ENCODE data around the gene APOA4. TPM values are rescaled to one million over a fixed set of nuclear protein-coding genes. Genes with fewer than 3 reads are reported as not detected.
A peak's percentile ranks its signal among the peaks of the same experiment; 100 is the strongest.
"Not testable (repeated sequence)": the region's sequence is repeated elsewhere in the genome, so short reads cannot be mapped to it uniquely, and the experiment has no call there.

The APOA4 gene
- total RNA-seq, 1 donor from 2014 or later = not detected

DNA sequence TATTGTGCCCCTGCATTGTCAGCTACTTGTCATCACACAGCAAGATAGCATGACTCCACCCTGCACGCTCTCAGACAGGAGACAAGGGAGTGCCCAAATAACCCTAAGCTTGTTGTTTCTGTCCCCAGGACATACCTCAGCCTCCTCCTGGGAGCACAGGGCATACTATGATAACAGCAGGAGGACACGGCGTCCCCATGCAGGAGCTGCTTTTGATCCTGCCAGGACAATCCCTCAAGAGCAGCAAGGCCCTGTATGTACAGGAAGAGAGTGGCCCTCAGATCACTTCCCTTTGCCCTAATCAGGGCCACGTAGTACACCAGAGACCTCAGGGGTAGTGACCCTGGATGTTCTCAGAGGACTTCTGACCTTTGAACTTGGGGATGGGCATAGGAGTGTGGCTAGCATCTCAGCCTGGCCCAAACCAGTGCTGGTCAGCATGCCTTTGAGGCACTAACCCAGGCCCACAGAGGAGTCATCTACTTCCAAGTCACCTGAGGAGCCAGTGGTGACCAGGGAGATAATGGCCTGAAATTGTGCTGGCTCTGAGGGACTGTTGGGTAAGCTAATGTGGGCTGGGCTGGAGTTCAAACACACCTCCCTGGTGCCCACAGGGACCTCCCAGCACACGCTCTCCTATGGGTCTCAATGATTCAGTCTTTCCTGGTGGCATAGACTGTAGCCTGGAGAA is 9.2 kb downstream of the APOA4 start:
- intact Hi-C loops (cut with DNase I) = no loop called here
- DNase-seq = no peak
- peak; percentile 63 for ATAC-seq (ENCODE audit: poor library complexity)

DNA sequence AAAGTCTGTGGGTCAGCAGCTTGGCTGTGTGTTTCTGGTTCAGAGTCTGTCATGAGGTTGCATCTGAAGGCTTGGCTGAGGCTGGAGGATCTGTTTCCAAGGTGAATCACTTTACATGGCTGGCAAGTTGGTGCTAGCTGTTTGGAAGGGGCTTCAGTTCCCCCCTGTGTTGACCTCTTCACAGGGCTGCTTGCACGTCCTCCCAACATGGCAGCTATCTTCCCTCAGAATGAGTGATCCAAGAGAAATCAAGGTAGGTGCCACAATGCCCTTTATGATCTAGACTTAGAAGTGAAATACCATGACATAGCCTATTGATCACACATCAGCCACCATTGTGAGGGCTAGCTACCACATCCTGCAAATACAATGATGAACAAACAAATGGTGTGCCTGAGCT is 9.9 kb downstream of the APOA4 start:
- no peak for DNase-seq
- ATAC-seq (ENCODE audit: poor library complexity) = no peak
- intact Hi-C loops (cut with DNase I) = no loop called here

GRCh38 chr11:116812109-116812508 is 11.0 kb downstream of the APOA4 start:
- ATAC-seq (ENCODE audit: poor library complexity) = no peak
- intact Hi-C loops (cut with DNase I) = no loop called here
- no peak for DNase-seq

DNA sequence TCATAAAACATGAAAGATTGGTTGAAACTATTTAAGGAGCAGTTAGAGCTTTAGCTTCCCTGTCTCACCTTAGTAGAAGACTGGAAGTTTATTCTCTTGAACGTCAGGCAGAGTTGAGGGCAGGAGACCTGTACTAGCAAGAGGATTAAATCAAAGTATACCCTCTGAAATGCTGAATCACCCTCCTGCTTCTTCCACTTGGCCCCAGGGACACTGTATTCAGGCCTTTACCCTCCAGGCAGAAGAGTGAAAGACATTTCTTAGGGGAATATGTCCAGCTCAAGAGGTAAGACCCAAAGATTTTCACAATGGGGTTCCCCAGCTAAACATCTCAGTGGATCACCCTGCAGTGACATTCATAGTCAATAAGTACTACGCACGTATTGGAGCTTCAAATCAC is 11.9 kb downstream of the APOA4 start:
- DNase-seq (no peak), ATAC-seq (ENCODE audit: poor library complexity) (no peak)
- intact Hi-C loops (cut with DNase I) = no loop called here

DNA sequence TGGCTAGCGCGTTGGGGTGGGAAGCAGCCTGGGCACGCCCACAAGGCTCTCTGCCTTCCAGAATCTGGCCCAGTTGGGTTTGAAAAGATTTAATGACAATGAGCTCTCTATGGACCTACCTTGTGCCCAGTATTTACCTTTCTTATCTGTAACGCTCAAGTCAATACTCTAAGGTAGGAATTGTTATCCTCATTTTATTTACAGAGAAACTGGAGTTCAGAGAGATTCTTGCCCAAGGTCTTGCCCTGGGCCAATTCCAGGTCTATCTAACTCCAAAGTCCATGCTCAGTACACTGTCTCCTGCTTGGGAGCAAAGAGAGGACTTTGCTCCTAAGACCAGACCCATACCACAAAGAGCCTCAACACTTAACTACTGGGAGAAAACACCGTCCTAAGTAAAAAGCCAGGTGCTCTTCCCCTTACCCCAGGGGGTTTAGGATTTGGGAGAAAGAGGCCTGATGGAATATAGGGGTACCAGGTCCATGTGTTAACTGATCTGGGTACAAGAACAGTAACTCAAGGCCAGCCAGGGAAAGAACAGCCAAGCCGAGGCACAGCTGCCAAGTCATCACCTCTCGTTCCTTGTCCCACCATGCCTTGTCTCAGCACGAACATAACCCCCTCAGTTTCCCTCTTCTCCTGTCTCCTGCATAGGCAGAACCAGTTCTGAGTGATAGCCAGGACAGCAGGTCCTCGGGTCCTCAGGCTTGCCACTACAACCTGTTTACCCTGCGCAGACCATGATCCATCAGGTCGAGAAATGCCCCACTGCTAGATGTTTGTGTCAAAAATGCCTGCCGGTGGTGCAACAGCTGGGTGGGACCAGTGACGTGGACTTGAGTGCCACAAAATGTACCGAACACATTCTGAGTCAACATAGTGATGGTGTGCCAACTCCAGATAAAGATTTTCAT is 14.6 kb downstream of the APOA4 start:
- DNase-seq (no peak), ATAC-seq (ENCODE audit: poor library complexity) (no peak)
- intact Hi-C loops (cut with DNase I) = no loop called here

DNA sequence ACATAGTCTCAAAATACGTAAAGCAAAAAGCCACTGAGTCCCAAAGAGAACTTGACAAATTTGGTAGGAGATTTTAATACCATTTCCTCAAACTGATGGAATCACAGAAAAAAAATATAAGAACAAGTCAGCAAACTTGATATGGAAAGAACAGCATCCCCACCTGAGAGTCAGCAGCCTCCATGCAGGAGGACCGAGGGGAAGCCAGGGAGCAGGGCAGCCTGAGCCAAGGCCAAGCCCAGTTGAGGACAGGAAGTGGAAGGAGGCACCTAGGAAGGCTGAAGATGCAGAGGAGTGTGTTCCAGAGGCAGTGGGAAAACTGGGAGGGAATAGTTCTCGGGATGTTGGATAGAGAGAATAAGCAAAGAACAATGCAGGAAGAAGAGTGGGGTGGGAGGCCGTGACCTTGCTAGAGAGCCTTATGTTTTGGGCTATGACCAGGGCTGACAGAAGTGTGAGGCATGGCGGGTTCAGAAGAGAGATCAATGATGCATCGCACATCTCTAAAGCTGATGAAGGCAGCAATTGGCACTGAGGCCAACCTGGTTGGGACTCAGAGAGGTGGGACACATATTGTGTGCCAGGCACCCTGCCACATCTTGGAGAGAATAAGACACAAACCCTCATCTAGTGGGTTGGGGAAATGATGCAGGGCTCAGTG is 15.4 kb downstream of the APOA4 start:
- no peak for DNase-seq
- no peak for ATAC-seq (ENCODE audit: poor library complexity)
- intact Hi-C loops (cut with DNase I) = no loop called here

GRCh38 chr11:116804001-116804400 is 19.1 kb downstream of the APOA4 start:
- DNase-seq (no peak), ATAC-seq (ENCODE audit: poor library complexity) (no peak)
- intact Hi-C loops (cut with DNase I) = no loop called here

GRCh38 chr11:116801662-116802061 is 21.4 kb downstream of the APOA4 start:
- ATAC-seq (ENCODE audit: poor library complexity); intact Hi-C loops (cut with DNase I); DNase-seq: not testable (repeated sequence)

- DNase-seq (no peak), ATAC-seq (ENCODE audit: poor library complexity) (no peak)
- intact Hi-C loops (cut with DNase I) = no loop called here
Observed at GRCh38 chr11:116800610-116801009, 22.5 kb downstream of the APOA4 start.

DNA sequence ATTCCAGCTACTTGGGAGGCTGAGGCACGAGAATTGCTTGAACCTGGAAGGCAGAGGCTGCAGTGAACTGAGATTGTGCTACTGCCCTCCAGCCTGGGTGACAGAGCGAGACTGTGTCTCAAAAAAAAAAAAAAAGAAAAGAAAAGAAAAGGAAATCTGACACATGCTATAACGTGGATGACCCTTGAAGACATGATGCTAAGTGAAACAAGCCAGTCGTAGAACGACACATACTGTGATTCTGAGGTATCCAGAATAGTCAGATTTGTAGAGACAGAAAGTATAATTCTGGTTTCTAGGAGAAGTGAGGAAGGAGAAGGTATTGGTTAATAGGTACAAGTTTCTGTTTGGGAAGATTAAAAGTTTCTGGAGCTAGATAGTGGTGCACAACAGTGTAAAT is 24.7 kb downstream of the APOA4 start:
- intact Hi-C loops (cut with DNase I) = loop anchor here (10.0 kb wide), 1 partner anchor 426 kb away; no protein-coding TSS in a partner anchor
- DNase-seq (no peak), ATAC-seq (ENCODE audit: poor library complexity) (no peak)

DNA sequence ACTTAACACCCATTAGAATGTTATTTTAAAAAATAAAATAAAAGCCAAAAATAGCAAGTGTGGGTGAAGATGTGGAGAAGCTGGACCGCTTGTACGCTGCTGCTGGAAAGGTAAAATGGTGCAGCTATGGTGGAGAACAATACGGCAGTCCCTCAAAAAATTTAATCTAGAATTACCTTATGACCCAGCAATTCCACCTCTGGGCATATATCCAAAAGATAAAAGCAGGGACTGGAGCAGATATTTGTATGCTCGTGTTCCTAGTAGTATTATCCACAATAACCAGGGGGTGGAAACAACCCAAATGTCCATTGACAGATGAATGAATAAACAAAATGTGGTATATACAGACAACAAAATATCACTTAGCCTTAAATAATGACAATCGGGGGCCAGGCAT is 25.3 kb downstream of the APOA4 start:
- DNase-seq (no peak), ATAC-seq (ENCODE audit: poor library complexity) (peak; percentile 31)
- intact Hi-C loops (cut with DNase I) = loop anchor here (10.0 kb wide), 1 partner anchor 427 kb away; no protein-coding TSS in a partner anchor

DNA sequence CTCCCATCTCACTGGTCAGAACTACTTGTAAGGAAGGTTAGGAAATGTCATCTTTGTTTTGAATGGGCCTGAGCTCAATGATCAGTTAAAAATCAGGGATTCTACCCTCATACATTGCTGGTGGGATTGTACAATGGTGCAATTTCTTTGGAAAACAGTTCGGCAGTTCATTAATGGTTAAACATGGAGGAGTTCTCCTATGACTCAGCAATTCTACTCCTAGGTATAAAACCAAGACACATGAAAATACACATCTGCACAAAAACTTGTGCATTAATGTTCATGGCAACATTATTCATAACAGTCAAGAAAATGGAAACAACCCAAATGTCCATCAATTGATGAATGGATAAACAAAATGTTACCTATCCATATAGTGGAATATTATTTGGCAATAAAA is 26.6 kb downstream of the APOA4 start:
- DNase-seq (no peak), ATAC-seq (ENCODE audit: poor library complexity) (no peak)
- intact Hi-C loops (cut with DNase I) = loop anchor here (10.0 kb wide), 1 partner anchor 428 kb away; no protein-coding TSS in a partner anchor

GRCh38 chr11:116794851-116795250 is 28.3 kb downstream of the APOA4 start:
- ATAC-seq (ENCODE audit: poor library complexity) (no peak), DNase-seq (no peak)
- intact Hi-C loops (cut with DNase I) = loop anchor here (10.0 kb wide), 1 partner anchor 430 kb away; no protein-coding TSS in a partner anchor

- intact Hi-C loops (cut with DNase I) = loop anchor here (10.0 kb wide), 1 partner anchor 431 kb away; no protein-coding TSS in a partner anchor
- DNase-seq (no peak), ATAC-seq (ENCODE audit: poor library complexity) (no peak)
Observed at GRCh38 chr11:116793772-116794097, 29.4 kb downstream of the APOA4 start.

DNA sequence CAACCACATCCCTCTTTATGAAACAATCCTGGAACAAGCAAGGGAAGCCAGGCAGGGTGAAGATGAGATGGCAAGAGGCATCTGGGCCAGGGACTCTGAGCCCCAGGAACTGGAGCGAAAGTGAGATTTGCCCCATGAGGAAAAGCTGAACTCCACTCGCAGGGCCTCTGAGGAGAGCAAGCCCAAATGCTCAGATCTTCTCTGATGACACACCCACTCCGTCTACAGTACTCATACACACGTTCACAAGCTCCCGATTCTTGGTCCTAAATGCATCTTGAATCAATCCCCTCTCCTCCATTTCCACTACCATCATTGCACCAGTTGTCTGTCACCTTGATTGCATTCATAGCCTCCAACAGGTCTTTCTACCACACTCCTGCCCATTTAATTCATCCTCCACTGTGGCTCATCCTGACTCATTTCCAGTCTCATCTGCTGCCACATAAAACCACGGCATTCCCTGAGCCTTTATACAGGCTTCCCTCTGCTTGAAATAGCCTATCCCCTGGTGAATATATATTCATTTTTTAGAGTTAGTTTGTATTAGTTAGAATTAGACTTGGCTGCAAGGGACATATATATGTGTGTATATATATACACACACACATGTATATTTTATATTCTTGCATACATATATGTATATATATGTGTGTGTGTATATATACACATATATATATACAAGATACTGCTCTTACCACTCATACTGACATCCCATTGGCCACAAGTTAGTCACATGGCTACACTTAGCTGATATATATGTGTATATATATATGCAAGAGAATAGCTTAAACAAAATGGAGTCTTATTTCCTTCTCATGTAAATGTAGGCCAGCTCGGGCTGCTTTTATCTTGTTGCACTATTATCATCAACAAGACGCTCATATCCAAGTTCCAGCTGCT is 30.0 kb downstream of the APOA4 start:
- no peak for ATAC-seq (ENCODE audit: poor library complexity)
- no peak for DNase-seq
- intact Hi-C loops (cut with DNase I) = loop anchor here (10.0 kb wide), 1 partner anchor 432 kb away; no protein-coding TSS in a partner anchor

DNA sequence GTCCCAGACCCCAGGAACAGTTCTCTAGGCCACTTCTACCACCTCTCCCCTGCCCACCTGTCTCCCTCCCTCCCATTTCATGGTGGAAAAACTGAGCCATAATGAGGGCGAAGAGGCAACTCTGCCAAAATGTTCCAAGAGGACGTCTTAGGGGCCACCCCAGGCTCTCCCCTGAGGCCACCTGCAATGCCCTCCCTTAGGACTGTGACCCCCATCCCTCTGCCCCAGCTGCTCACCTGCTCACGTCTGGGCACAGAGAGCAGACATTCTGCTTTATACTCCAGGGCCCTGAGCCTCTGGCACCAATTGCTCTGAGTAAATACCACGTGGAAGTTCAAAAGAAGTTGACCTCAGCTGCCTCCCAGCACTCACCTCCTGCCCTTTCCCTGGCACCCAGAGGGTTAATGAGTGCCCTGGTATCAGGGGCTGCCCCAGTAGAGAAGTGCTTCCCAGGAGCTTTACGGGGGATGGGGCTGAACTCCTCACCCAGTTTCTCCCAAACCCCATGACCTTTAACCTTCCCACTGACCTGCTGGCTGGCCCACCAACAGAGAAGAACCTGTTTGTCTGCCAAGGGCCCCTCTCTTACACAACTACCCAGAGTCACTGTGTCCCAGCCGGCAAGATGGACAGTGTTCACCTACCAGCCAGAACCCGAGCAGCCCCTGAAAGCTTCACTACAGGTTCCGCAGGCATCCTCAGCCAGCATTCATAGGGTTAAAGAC is 30.8 kb downstream of the APOA4 start:
- intact Hi-C loops (cut with DNase I) = loop anchor here (10.0 kb wide), 1 partner anchor 432 kb away; no protein-coding TSS in a partner anchor
- DNase-seq = no peak
- no peak for ATAC-seq (ENCODE audit: poor library complexity)

- intact Hi-C loops (cut with DNase I) = loop anchor here (10.0 kb wide), 1 partner anchor 433 kb away; no protein-coding TSS in a partner anchor
- no peak for DNase-seq
- no peak for ATAC-seq (ENCODE audit: poor library complexity)
Observed at GRCh38 chr11:116791813-116792143, 31.3 kb downstream of the APOA4 start, which contains the start of gene APOA5. APOA5 (minus strand) TSS chr11:116791879; CDS start chr11:116791860, 19 bp downstream.
